Raji (cell line): Measurements from ENCODE around the gene XKR7.

Experiments used
- POLR2A ChIP-seq: IDR thresholded peaks from 2 replicates; pipeline ENCODE4 v1.6.1; 2011; ENCODE audit warnings: low read depth, low read length, control low read depth; ENCODE audit not compliant: insufficient read depth

XKR7 gene

GRCh38 chr20:31989030-31989645 is 21.2 kb downstream of the XKR7 start:
- no peak for TF ChIP-seq POLR2A

GRCh38 chr20:31990641-31991338 is 22.8 kb downstream of the XKR7 start:
- TF ChIP-seq POLR2A: no peak

- TF ChIP-seq POLR2A: no peak
Measured at GRCh38 chr20:31991339-31991705, 23.4 kb downstream of the XKR7 start.

- no peak for TF ChIP-seq POLR2A
Measured at GRCh38 chr20:31992086-31992485, 24.1 kb downstream of the XKR7 start.

- TF ChIP-seq POLR2A: no peak
Measured at GRCh38 chr20:31996996-31997395, 29.0 kb downstream of the XKR7 start.

- no peak for TF ChIP-seq POLR2A
Measured at GRCh38 chr20:31998246-31998645, 30.3 kb downstream of the XKR7 start.

DNA sequence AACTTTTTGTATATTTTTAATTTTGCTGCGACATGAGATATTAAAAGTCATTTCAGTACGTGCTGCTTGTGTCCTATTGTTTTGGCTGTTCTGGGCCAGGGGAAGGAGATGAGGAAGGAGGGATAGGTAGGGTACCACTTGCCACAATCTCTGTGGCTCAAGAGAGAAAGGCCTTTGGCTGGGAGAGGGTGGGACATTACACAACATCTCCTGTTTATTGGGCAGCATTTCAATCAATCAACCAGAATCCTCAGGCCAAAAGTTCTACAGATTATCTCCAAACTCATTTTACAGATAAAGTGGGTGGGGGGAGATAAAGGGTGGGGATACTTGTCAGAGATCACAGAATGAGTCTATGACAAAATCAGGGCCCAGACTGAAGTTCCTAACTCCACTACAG is 35.4 kb downstream of the XKR7 start:
- no peak for TF ChIP-seq POLR2A

- no peak for TF ChIP-seq POLR2A
Measured at GRCh38 chr20:32004963-32005362, 37.0 kb downstream of the XKR7 start.

DNA sequence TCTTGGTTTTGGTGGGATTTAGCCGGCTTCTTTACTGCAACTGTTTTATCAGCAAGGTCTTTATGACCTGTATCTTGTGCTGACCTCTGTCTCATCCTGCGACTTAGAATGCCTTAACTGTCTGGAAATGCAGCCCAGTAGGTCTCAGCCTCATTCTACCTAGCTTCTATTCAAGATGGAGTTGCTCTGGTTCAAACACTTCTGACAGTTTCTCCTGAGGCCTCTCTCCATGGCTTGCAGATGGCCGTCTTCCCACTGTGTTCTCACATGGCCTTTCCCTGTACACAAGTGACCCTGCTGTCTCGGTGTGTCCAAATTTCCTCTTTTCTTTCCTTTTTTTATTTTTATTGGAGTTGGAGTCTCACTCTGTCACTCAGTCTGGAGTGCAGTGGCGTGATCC is 38.1 kb downstream of the XKR7 start:
- TF ChIP-seq POLR2A: no peak

DNA sequence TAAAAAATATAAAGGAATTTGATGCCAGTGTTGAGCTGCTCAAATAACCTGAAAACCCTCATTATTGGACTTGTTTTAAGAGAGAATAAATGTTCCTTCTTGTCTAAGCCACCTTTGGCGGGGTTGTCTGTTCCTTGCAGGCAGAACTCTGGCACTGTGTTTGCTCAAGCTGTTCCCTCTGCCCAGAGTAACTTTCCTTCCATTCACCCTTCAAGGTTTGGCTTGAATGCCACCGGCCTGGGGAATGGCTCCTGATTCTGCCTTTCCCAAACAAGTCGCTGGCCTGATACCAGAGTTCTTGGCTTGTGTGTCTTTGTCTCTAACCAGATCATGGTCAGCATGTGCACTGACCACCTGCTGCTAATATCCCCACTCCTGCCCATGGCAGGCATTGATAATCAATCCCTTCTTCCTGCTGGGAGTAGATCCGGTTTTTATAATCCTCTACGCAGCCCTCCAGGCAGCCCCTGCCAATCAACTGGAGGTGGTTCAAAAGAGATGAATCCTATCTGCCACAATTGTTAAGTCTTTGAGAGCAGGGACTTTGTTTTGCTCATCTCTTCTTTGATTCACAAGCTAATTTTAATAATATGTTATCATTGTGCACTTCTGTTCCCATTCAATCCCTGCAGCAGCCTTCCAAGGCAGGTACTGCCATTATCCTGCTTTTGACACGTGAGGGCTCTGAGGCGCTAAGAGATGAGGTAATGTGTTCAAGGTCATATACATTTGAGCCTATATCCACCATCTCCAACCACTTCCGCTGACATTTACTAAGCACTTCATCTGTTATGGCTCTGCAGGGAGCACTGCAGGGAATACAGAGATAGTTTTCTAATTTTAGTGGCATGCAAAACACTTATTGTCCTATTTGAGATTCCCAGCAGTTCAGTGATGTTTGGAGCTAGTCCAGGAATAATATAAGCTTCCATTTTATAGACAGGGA is 39.2 kb downstream of the XKR7 start:
- no peak for TF ChIP-seq POLR2A

- no peak for TF ChIP-seq POLR2A
Measured at GRCh38 chr20:32007787-32008616, 40.1 kb downstream of the XKR7 start.

GRCh38 chr20:32009564-32009963 is 41.6 kb downstream of the XKR7 start:
- no peak for TF ChIP-seq POLR2A

GRCh38 chr20:32010101-32010500 is 42.1 kb downstream of the XKR7 start, which contains the start of gene CCM2L:
CCM2L (plus strand) TSS chr20:32010438; CDS start chr20:32010455, 17 bp downstream.
- TF ChIP-seq POLR2A: no peak

DNA sequence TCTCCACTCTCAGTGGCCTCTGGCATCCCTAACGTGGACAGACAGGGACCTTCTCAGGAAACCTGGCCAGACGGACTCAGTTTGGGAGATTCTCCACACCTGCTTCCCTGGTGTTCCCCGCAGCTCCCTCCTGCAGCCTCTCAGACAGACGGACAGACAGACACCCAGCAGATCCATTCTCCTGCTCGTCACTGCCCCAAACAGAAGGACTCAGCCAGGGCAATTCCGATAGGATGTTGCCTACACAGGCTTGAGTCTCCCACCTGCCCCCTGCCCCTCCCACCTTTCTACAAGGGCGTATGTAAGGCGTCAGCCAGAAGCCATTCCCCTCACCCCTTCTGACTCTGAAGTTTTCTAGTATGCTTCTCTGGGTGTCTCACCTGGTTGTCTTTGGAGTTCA is 42.7 kb downstream of the XKR7 start:
- no peak for TF ChIP-seq POLR2A
